HepG2 (cell line): Measurements from ENCODE around the gene MRM3. TPM values are rescaled to one million over a fixed set of nuclear protein-coding genes. Genes with fewer than 3 reads are reported as not detected.

Experiments used
- GPBP1L1 ChIP-seq: sonication (generic); formaldehyde crosslinking; IDR thresholded peaks from 2 replicates; pipeline ENCODE4 v1.5.0; 2020; ENCODE audit warnings: mild to moderate bottlenecking, missing genetic modification reagents
- HDAC1 ChIP-seq: sonication (generic); formaldehyde crosslinking; IDR thresholded peaks from 2 replicates; pipeline ENCODE4 v1.5.1; 2020; ENCODE audit warnings: mild to moderate bottlenecking, missing genetic modification reagents
- HNF4G ChIP-seq, 2 experiments: sonication (generic) in 1 of 2; formaldehyde crosslinking in 1 of 2; IDR thresholded peaks; 2 replicates each; pipeline versions ENCODE4 v1.4.0 to v1.6.1; 2011 to 2020; ENCODE audit warnings: borderline replicate concordance in 2 of 2, low read depth in 2 of 2, mild to moderate bottlenecking in 2 of 2, low read length in 1 of 2, missing genetic modification reagents in 1 of 2, moderate library complexity in 1 of 2
- KIAA2018 ChIP-seq: sonication (generic); formaldehyde crosslinking; IDR thresholded peaks from 2 replicates; pipeline ENCODE4 v1.5.0; 2020; ENCODE audit warnings: mild to moderate bottlenecking, missing genetic modification reagents, borderline replicate concordance
- U2AF2 ChIP-seq: fragments of 200-400 bp; formaldehyde crosslinking; IDR thresholded peaks from 2 replicates; pipeline ENCODE4 v1.6.1; 2017; ENCODE audit warnings: low read depth, mild to moderate bottlenecking, low read length
- ZFP36 ChIP-seq: fragments of 150-350 bp; IDR thresholded peaks from 2 replicates; pipeline ENCODE4 v1.6.1; 2018; ENCODE audit warnings: borderline replicate concordance, low read length, low read depth; ENCODE audit not compliant: partially characterized antibody
- ZFP37 ChIP-seq: sonication (generic); formaldehyde crosslinking; IDR thresholded peaks from 2 replicates; pipeline ENCODE4 v1.4.0; 2020; ENCODE audit warnings: missing genetic modification reagents, borderline replicate concordance
- ZMYM2 ChIP-seq: sonication (generic); formaldehyde crosslinking; IDR thresholded peaks from 2 replicates; pipeline ENCODE4 v1.8.0; 2022; ENCODE audit warnings: mild to moderate bottlenecking, missing genetic modification reagents
- ZNF281 ChIP-seq: sonication (generic); formaldehyde crosslinking; IDR thresholded peaks from 2 replicates; pipeline ENCODE4 v1.4.0; 2020; ENCODE audit warnings: missing genetic modification reagents, borderline replicate concordance
- ZNF574 ChIP-seq: sonication (generic); formaldehyde crosslinking; IDR thresholded peaks from 2 replicates; pipeline ENCODE4 v1.4.0; 2020; ENCODE audit warnings: missing genetic modification reagents
- ZNF713 ChIP-seq: sonication (generic); formaldehyde crosslinking; IDR thresholded peaks from 2 replicates; pipeline ENCODE4 v1.4.0; 2020; ENCODE audit warnings: mild to moderate bottlenecking, missing genetic modification reagents
- polyA plus RNA-seq, 8 experiments: library from polyadenylated mRNA; depleted of rRNA in 3 of 8; stranded (reverse) in 7 of 8; unstranded in 1 of 8; fragments of >200 nt; fragmentation: Illumina TruSeq in 4 of 8; extraction: Trizol in 4 of 8; gene quantifications; 2 replicates each; pipeline versions ENCODE4 v1.2.1 to v1.2.3, GENCODE V29; 2011 to 2016; ENCODE audit warnings: low read depth in 4 of 8, missing spikeins in 1 of 8, mixed read lengths in 1 of 8; ENCODE audit not compliant: insufficient read depth in 1 of 8
- total RNA-seq, 5 experiments: library from RNA; depleted of rRNA; stranded (reverse); fragments of >200 nt; fragmentation: Illumina TruSeq; extraction: Trizol; gene quantifications; 2 replicates each; pipeline ENCODE4 v1.2.3, GENCODE V29; 2016; ENCODE audit warnings: low read depth in 1 of 5

The MRM3 gene
- total and polyA plus RNA-seq, 2 of the 13 experiments (the other 11 are each of a cell fraction or from before 2014, with no cell fraction given) = 12.3 to 25.5 TPM

- TF ChIP-seq KIAA2018 (CRISPR knock-in tag) (no peak), ZFP36 (no peak), ZNF574 (CRISPR knock-in tag) (0 out of 2 replicates have a peak, but pooled peaks have one; percentile 16), ZMYM2 (0 out of 2 replicates have a peak, but pooled peaks have one; percentile 25), ZNF281 (CRISPR knock-in tag) (no peak), ZNF713 (CRISPR knock-in tag) (no peak), HDAC1 (peak; percentile 45), ZFP37 (CRISPR knock-in tag) (no peak), GPBP1L1 (CRISPR knock-in tag) (no peak), U2AF2 (no peak), HNF4G (IDR thresholded peaks at IDR 0.05; ENCODE audit: borderline replicate concordance, low read depth, low read length) (no peak), HNF4G (CRISPR knock-in tag; IDR thresholded peaks at IDR 0.05; ENCODE audit: borderline replicate concordance, low read depth) (0 out of 2 replicates have a peak, but pooled peaks have one; percentile 46)
These were observed 37.2 kb upstream of the MRM3 start (continued) for GRCh38 chr17:744937-745336.
